H9 (cell line): Measurements from ENCODE around the gene EVI5L. TPM values are rescaled to one million over a fixed set of nuclear protein-coding genes. Genes with fewer than 3 reads are reported as not detected.

ENCODE experiments used
- DNase-seq: peaks from one replicate; pipeline ENCODE4 v3.0.0-alpha.2; 2017
- H2AFZ ChIP-seq: one replicate; pipeline ENCODE4 v1.6.1; 2013; ENCODE audit warnings: mild to moderate bottlenecking, low read length, control low read depth, moderate library complexity
- H2AK5ac ChIP-seq: 2 replicates; pipeline ENCODE4 v1.6.1; 2013; ENCODE audit warnings: low read length, control low read depth, mixed read lengths; ENCODE audit not compliant: insufficient read length
- H2BK120ac ChIP-seq: one replicate; pipeline ENCODE4 v1.6.1; 2013; ENCODE audit warnings: low read depth, mild to moderate bottlenecking, low read length, control low read depth, inconsistent platforms; ENCODE audit not compliant: poor library complexity, severe bottlenecking
- H2BK12ac ChIP-seq: 2 replicates; pipeline ENCODE4 v1.6.1; 2013; ENCODE audit warnings: low read length, control low read depth, mixed read lengths, low read depth; ENCODE audit not compliant: insufficient read length
- H2BK15ac ChIP-seq: 2 replicates; pipeline ENCODE4 v1.6.1; 2013; ENCODE audit warnings: low read depth, low read length, control low read depth
- H2BK20ac ChIP-seq: one replicate; pipeline ENCODE4 v1.6.1; 2013; ENCODE audit warnings: low read depth, mild to moderate bottlenecking, low read length, control low read depth, inconsistent platforms; ENCODE audit not compliant: poor library complexity, severe bottlenecking
- H2BK5ac ChIP-seq: 2 replicates; pipeline ENCODE4 v1.6.1; 2013; ENCODE audit warnings: low read length, control low read depth, mixed read lengths; ENCODE audit not compliant: insufficient read length
- H3K14ac ChIP-seq: 2 replicates; pipeline ENCODE4 v1.6.1; 2013; ENCODE audit warnings: low read length, control low read depth; ENCODE audit not compliant: insufficient read depth
- H3K18ac ChIP-seq: 2 replicates; pipeline ENCODE4 v1.6.1; 2013; ENCODE audit warnings: low read depth, mild to moderate bottlenecking, mixed read lengths, low read length, control low read depth; ENCODE audit not compliant: insufficient read length
- H3K23ac ChIP-seq: 2 replicates; pipeline ENCODE4 v1.6.1; 2013; ENCODE audit warnings: low read length, control low read depth, mixed read lengths, low read depth; ENCODE audit not compliant: insufficient read length
- H3K23me2 ChIP-seq: 2 replicates; pipeline ENCODE4 v1.6.1; 2013; ENCODE audit warnings: low read depth, mild to moderate bottlenecking, mixed read lengths, low read length, control low read depth; ENCODE audit not compliant: insufficient read length, poor library complexity, severe bottlenecking
- H3K27ac ChIP-seq: 2 replicates; pipeline ENCODE4 v1.5.1; 2013; ENCODE audit warnings: low read length, control low read depth, mixed read lengths, low read depth; ENCODE audit not compliant: insufficient read length
- H3K27me3 ChIP-seq: 2 replicates; pipeline ENCODE4 v1.6.1; 2013; ENCODE audit warnings: low read length, control low read depth, inconsistent platforms; ENCODE audit not compliant: insufficient read depth
- H3K4ac ChIP-seq: 2 replicates; pipeline ENCODE4 v1.6.1; 2013; ENCODE audit warnings: low read depth, mild to moderate bottlenecking, control low read depth, inconsistent platforms, low read length, moderate library complexity
- H3K4me1 ChIP-seq: 2 replicates; pipeline ENCODE4 v1.6.1; 2013; ENCODE audit warnings: low read length, control low read depth, inconsistent platforms; ENCODE audit not compliant: insufficient read depth
- H3K4me2 ChIP-seq: 2 replicates; pipeline ENCODE4 v1.6.1; 2013; ENCODE audit warnings: low read length, control low read depth, mixed read lengths; ENCODE audit not compliant: insufficient read length, insufficient read depth
- H3K56ac ChIP-seq: 2 replicates; pipeline ENCODE4 v1.6.1; 2013; ENCODE audit warnings: low read depth, mild to moderate bottlenecking, mixed read lengths, low read length, control low read depth; ENCODE audit not compliant: insufficient read length
- H3K79me1 ChIP-seq: 2 replicates; pipeline ENCODE4 v1.6.1; 2013; ENCODE audit warnings: low read depth, mild to moderate bottlenecking, moderate library complexity, low read length, control low read depth, inconsistent platforms; ENCODE audit not compliant: insufficient read depth, poor library complexity, severe bottlenecking
- H3K79me2 ChIP-seq: 2 replicates; pipeline ENCODE4 v1.6.1; 2013; ENCODE audit warnings: low read length, control low read depth, inconsistent platforms; ENCODE audit not compliant: insufficient read depth
- H3K9ac ChIP-seq: 2 replicates; pipeline ENCODE4 v1.6.1; 2013; ENCODE audit warnings: low read length, control low read depth, mixed read lengths; ENCODE audit not compliant: insufficient read length; ENCODE audit errors: extremely low read depth
- H3K9me3 ChIP-seq: one replicate; pipeline ENCODE4 v1.6.1; 2013; ENCODE audit warnings: low read depth, low read length, inconsistent platforms; ENCODE audit not compliant: control insufficient read depth
- H3T11ph ChIP-seq: one replicate; pipeline ENCODE4 v1.6.1; 2013; ENCODE audit warnings: mild to moderate bottlenecking, low read length, control low read depth, inconsistent platforms
- H4K20me1 ChIP-seq: one replicate; pipeline ENCODE4 v1.6.1; 2013; ENCODE audit not compliant: control insufficient read depth, insufficient read length, insufficient read depth
- H4K5ac ChIP-seq: 2 replicates; pipeline ENCODE4 v1.6.1; 2013; ENCODE audit warnings: low read depth, mild to moderate bottlenecking, mixed read lengths, low read length, control low read depth; ENCODE audit not compliant: insufficient read length
- H4K8ac ChIP-seq: replicated peaks from 2 replicates; pipeline ENCODE4 v1.6.1; 2013; ENCODE audit warnings: low read length, control low read depth, mixed read lengths, low read depth; ENCODE audit not compliant: insufficient read length
- H4K91ac ChIP-seq: 2 replicates; pipeline ENCODE4 v1.6.1; 2013; ENCODE audit warnings: low read depth, mild to moderate bottlenecking, moderate library complexity, mixed read lengths, low read length, control low read depth; ENCODE audit not compliant: insufficient read length
- H3K27ac Mint-ChIP-seq, 3 experiments: 2 replicates in 2 of 3; 3 replicates in 1 of 3; pipeline ENCODE4 v1.8.0; 2020 to 2021; ENCODE audit warnings: mixed read lengths in 3 of 3, mild to moderate bottlenecking in 1 of 3, moderate library complexity in 1 of 3
- H3K27me3 Mint-ChIP-seq: 2 replicates; pipeline ENCODE4 v1.8.0; 2021; ENCODE audit warnings: low read depth, mild to moderate bottlenecking, moderate library complexity, mixed read lengths
- H3K36me3 Mint-ChIP-seq, 3 experiments: 2 replicates in 2 of 3; 3 replicates in 1 of 3; pipeline ENCODE4 v1.8.0; 2020 to 2021; ENCODE audit warnings: low read depth in 3 of 3, mixed read lengths in 3 of 3; ENCODE audit not compliant: insufficient read depth in 1 of 3
- H3K4me1 Mint-ChIP-seq, 2 experiments: 2 replicates each; pipeline ENCODE4 v1.8.0; 2020; ENCODE audit warnings: mixed read lengths in 2 of 2
- H3K4me3 Mint-ChIP-seq, 2 experiments: 2 replicates in 1 of 2; 3 replicates in 1 of 2; pipeline ENCODE4 v1.8.0; 2020 to 2021; ENCODE audit warnings: mild to moderate bottlenecking in 2 of 2, mixed read lengths in 2 of 2, moderate library complexity in 1 of 2
- H3K9me3 Mint-ChIP-seq, 2 experiments: 2 replicates in 1 of 2; 3 replicates in 1 of 2; pipeline ENCODE4 v1.8.0; 2020; ENCODE audit warnings: mild to moderate bottlenecking in 2 of 2, mixed read lengths in 2 of 2, moderate library complexity in 1 of 2
- WGBS: extraction: QIAGEN DNeasy Blood & Tissue Kit; methylation state at CpG from one replicate; pipeline ENCODE4 v1.1.7; 2013; ENCODE audit warnings: missing lambda C conversion rate, low lambda C conversion rate, mixed read lengths; ENCODE audit not compliant: insufficient read length; ENCODE audit errors: extremely low coverage; 5-methylcytosine and 5-hydroxymethylcytosine counted together
- total RNA-seq: library from RNA; stranded (reverse); gene quantifications from 2 replicates; pipeline ENCODE4 v1.2.1, GENCODE V29; 2021
- TF ChIP-seq, protein P1 (sequence below): fragments of 200-600 bp; sonication (generic); conservative IDR thresholded peaks from 3 replicates; pipeline ENCODE4 v1.8.0; 2021; ENCODE audit warnings: antibody characterized with exemption, mild to moderate bottlenecking

Gene EVI5L
- total RNA-seq, 1 experiment from 2014 or later, result 7.1 TPM

- DNase-seq, result no peak
- Mint-ChIP-seq H3K27me3 (peaks cover 57% of the 10 kb centered on the region), H3K27ac (no peak overlapping the region), H3K4me3 (peak overlapping the region; percentile 64 to 82), H3K36me3 (no peaks in the 10 kb centered on the region), H3K4me1 (peaks cover 18 to 22% of the 10 kb centered on the region in 2 experiments), H3K9me3 (no peaks in the 10 kb centered on the region)
- H3K9me3 ChIP-seq, result no peaks in the 10 kb centered on the region
- H2AFZ ChIP-seq, result no peak overlapping the region
- H3K18ac ChIP-seq, result no peak overlapping the region
- no peak overlapping the region for H3K14ac ChIP-seq
- H3K4ac ChIP-seq, result no peak overlapping the region
- no peaks in the 10 kb centered on the region for H3K79me1 ChIP-seq
- H3K4me2 ChIP-seq, result peak overlapping the region; percentile 31
- WGBS, result no CpG with 5 or more reads among the region's 7 CpGs
- H4K91ac ChIP-seq, result no peak overlapping the region
- TF ChIP-seq, protein P1, sequence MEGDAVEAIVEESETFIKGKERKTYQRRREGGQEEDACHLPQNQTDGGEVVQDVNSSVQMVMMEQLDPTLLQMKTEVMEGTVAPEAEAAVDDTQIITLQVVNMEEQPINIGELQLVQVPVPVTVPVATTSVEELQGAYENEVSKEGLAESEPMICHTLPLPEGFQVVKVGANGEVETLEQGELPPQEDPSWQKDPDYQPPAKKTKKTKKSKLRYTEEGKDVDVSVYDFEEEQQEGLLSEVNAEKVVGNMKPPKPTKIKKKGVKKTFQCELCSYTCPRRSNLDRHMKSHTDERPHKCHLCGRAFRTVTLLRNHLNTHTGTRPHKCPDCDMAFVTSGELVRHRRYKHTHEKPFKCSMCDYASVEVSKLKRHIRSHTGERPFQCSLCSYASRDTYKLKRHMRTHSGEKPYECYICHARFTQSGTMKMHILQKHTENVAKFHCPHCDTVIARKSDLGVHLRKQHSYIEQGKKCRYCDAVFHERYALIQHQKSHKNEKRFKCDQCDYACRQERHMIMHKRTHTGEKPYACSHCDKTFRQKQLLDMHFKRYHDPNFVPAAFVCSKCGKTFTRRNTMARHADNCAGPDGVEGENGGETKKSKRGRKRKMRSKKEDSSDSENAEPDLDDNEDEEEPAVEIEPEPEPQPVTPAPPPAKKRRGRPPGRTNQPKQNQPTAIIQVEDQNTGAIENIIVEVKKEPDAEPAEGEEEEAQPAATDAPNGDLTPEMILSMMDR, result no peak
- no peaks in the 10 kb centered on the region for H4K20me1 ChIP-seq
- H3K27ac ChIP-seq, result no peak overlapping the region
- no peak overlapping the region for H3K9ac ChIP-seq
- H3K23me2 ChIP-seq, result peaks cover 3% of the 10 kb centered on the region
- no peaks in the 10 kb centered on the region for H3K4me1 ChIP-seq
- H4K8ac ChIP-seq, result no peak overlapping the region
- no peaks in the 10 kb centered on the region for H3K27me3 ChIP-seq
- H2BK12ac ChIP-seq, result no peak overlapping the region
- no peak overlapping the region for H2BK120ac ChIP-seq
- no peak overlapping the region for H2BK15ac ChIP-seq
- H2BK20ac ChIP-seq, result no peak overlapping the region
- H2AK5ac ChIP-seq, result no peak overlapping the region
- no peaks in the 10 kb centered on the region for H3K79me2 ChIP-seq
- no peak overlapping the region for H2BK5ac ChIP-seq
- no peak overlapping the region for H3K56ac ChIP-seq
- no peak overlapping the region for H3K23ac ChIP-seq
- no peak overlapping the region for H4K5ac ChIP-seq
- H3T11ph ChIP-seq, result no peak overlapping the region
Measured at GRCh38 chr19:7830823-7831222, 805 bp downstream of the EVI5L start.
